Measurements from ENCODE around the gene NDFIP1.
A peak's percentile ranks its signal among the peaks of the same experiment; 100 is the strongest.

NDFIP1 gene

GRCh38 chr5:142095035-142095434 lies 13.5 kb upstream of the NDFIP1 start:
- DNase-seq: peak; percentile 28

GRCh38 chr5:142095651-142096330 lies 12.8 kb upstream of the NDFIP1 start:
- peak; percentile 68 for DNase-seq

- no peak for DNase-seq
Observed at GRCh38 chr5:142096382-142096781, 12.2 kb upstream of the NDFIP1 start.

GRCh38 chr5:142097681-142098080 lies 10.9 kb upstream of the NDFIP1 start:
- no peak for DNase-seq

- DNase-seq: no peak
Observed at GRCh38 chr5:142098275-142098674, 10.3 kb upstream of the NDFIP1 start.

- DNase-seq: no peak
Observed at GRCh38 chr5:142098931-142099330, 9.6 kb upstream of the NDFIP1 start.

GRCh38 chr5:142100307-142100706 lies 8.3 kb upstream of the NDFIP1 start:
- no peak for DNase-seq

GRCh38 chr5:142102980-142103740 lies 5.4 kb upstream of the NDFIP1 start:
- DNase-seq: no peak

GRCh38 chr5:142104491-142104890 lies 4.1 kb upstream of the NDFIP1 start:
- DNase-seq: no peak

GRCh38 chr5:142106061-142106460 lies 2.5 kb upstream of the NDFIP1 start:
- no peak for DNase-seq

- no peak for DNase-seq
Observed at GRCh38 chr5:142107036-142107735, 1.4 kb upstream of the NDFIP1 start.

GRCh38 chr5:142107736-142108431 lies 695 bp upstream of the NDFIP1 start:
- no peak for DNase-seq

- DNase-seq: peak; percentile 22
Observed at GRCh38 chr5:142109331-142110045, 909 bp downstream of the NDFIP1 start.

- no peak for DNase-seq
Observed at GRCh38 chr5:142110046-142110531, 1.5 kb downstream of the NDFIP1 start.

- DNase-seq: no peak
Observed at GRCh38 chr5:142110988-142111687, 2.6 kb downstream of the NDFIP1 start.

- DNase-seq: no peak
Observed at GRCh38 chr5:142114687-142115086, 6.1 kb downstream of the NDFIP1 start.

GRCh38 chr5:142115937-142116614 lies 7.5 kb downstream of the NDFIP1 start:
- no peak for DNase-seq

GRCh38 chr5:142117579-142118151 lies 9.1 kb downstream of the NDFIP1 start:
- DNase-seq: no peak

- no peak for DNase-seq
Observed at GRCh38 chr5:142118155-142118686, 9.6 kb downstream of the NDFIP1 start.

- DNase-seq: no peak
Observed at GRCh38 chr5:142119051-142119625, 10.6 kb downstream of the NDFIP1 start.
